Neural progenitor cell (in vitro differentiated cells): Measurements from ENCODE around the gene CRYGN.

Source experiments
- CTCF ChIP-seq: fragments of 200-600 bp; sonication (generic); IDR thresholded peaks from 2 replicates; pipeline ENCODE4 v1.5.1; 2017; ENCODE audit warnings: antibody characterized with exemption, mild to moderate bottlenecking
- EZH2 ChIP-seq: fragments of 200-600 bp; sonication (generic); IDR thresholded peaks from 2 replicates; pipeline ENCODE4 v1.6.1; 2017; ENCODE audit warnings: antibody characterized with exemption, mild to moderate bottlenecking, moderate library complexity

DNA sequence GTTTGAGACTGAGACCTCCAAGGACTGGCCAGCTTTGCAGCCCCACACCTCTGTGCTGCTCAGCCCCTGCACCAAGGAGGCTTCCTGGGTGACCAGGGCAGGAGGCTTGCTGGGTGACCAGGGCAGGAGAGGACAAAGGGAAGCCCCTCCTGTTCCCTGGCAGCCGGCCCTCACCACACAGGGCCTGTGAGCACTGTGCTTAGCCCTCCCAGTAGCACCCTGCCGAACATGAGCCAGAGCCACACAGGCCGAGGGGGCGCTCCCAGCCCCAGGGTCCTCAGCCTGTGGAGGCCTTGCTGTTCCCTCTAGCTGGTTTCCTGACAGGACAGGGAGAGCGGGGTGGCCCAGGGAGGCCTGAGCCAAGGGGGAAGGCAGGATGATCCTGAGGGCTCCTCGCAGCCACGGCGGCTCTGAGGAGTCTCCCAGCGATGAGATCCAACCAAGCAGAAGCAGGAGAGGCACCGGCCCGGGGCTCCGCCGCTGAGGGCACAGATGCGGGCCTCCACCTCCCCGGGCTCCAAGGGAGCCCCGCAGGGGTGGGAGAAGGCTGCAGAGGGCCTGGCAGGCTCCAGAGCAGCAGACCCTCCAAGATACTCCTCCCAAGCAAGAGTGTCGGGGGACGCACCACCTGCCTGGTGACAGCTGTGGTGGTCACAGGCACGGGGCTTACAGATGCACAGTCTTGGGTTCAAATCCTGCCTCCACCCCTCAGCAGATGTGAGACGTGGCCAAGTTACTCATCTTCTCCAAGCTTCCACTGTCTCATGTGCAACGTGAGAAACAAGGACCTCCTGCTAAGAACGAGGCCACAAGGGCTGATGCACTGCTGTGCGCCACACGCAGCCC is 52.6 kb downstream of the CRYGN start:
- TF ChIP-seq CTCF (no peak), EZH2 (no peak)
